CD4-positive, alpha-beta T cell treated with Interleukin-6 at 100 ng/mL for 8 hours (primary cell): ENCODE measurements around the gene RGS10.
A peak's percentile ranks its signal among the peaks of the same experiment; 100 is the strongest.
"Not testable (repeated sequence)": the region's sequence is repeated elsewhere in the genome, so short reads cannot be mapped to it uniquely, and the experiment has no call there.

Experiments used
- DNase-seq: peaks from one replicate; pipeline ENCODE4 v3.0.0-alpha.2; 2020; ENCODE audit warnings: mixed read lengths, low spot score

RGS10 gene

DNA sequence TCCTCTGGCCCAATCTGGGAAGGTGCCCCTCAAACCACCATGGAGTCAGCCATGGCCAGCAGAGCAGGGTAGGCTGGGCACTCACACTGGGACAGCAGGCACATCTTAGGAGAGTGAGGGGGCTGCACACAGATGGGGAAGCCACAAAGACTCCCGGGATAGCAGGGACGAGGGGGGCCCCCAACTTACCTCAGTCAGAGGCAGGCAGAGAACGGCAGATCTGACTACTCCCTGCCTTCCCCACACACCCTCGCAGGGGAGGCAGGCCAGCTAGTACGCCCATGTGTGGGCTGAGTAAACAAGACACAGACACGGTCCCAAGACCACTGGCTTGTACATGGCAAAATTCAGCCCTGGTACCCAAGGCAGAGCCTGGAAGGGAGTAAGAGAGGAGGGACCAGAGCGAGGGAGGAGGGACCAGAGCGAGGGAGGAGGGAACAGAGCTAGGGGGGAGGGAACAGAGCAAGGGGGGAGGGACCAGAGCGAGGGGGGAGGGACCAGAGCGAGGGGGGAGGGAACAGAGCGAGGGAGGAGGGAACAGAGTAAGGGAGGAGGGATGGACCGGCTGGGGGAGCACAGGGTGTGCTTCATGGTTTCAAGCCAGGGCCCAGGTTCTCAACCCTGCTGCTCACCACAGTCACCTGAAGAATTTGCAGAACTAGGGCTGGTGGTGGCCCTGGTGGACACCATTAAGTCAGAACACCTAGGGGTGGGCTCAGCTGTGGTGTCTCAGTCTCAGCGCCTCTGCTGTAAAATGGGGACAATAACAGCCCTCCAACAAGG is 73.8 kb downstream of the RGS10 start:
- no peak for DNase-seq

DNA sequence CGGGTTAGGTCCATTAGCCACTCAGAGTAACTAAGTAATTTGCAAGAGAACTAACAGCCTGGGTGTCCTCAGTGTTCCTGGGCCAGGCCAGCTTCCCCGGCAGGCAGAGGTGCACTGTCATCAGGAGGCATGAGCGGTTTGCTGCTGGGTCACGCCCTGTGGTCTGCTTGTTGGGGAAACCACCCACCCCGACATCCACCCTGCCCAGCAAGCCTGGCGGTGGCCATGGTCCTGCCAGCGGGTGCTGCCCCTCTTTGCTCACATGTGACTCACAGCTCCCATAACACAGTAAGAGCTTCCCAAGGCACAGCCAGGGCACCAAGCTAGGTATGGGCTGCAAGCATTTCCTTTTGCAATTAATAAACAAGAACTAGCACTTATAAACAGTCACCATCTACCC is 75.9 kb downstream of the RGS10 start:
- DNase-seq = peak; percentile 33

DNA sequence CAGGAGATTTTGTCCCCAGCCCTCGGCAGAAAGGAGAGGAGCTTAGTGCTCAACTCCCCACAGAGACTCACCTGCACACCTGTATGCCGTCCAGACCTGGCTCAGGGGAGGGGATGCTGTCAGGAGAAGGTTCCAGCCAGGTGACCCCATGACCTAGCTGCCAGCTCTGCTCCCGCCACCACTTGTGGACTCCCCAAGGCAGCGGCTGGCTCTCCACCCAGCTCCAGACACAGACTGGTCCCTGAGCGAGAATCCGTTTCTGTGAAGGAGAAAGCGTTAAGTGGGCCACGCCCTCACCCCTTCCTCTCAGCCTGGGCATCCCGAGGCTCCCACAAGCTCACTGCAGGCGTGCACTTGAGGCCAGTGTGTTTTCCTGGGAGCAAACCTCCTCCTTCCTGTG is 76.4 kb downstream of the RGS10 start:
- DNase-seq = no peak

DNA sequence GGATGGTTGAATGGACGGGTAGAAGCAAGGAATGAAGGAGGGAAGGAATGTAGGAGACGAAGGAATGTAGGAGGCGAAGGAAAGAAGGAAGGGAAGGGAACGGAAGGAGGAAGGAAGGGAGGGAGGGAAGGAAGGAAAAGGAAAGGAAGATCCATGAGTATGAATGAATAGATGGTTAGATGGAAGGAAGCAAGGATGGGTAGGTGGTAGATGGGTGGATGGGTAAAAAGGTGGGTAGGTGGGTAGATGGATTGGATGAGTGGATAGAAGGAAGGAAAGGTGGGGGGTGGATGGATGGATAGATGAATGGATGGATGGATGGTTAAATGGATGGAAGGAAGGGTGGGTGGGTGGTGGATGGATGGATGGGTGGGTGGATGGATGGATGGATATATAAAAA is 77.4 kb downstream of the RGS10 start:
- no peak for DNase-seq

DNA sequence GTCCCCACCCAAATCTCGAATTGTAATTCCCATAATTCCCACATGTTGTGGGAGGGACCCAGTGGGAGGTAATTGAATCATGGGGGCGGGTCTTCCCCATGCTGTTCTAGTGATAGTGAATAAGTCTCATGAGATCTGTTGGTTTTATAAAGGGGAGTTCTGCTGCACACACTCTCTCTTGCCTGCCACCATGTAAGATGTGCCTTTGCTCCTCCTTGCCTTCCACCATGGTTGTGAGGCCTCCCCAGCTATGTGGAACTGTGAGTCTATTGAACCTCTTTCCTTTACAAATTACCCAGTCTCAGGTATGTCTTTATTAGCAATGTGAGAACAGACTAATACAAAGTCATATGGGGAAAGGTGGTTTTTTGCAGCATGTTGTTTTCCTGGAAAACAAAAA is 79.3 kb downstream of the RGS10 start:
- DNase-seq = not testable (repeated sequence)

DNA sequence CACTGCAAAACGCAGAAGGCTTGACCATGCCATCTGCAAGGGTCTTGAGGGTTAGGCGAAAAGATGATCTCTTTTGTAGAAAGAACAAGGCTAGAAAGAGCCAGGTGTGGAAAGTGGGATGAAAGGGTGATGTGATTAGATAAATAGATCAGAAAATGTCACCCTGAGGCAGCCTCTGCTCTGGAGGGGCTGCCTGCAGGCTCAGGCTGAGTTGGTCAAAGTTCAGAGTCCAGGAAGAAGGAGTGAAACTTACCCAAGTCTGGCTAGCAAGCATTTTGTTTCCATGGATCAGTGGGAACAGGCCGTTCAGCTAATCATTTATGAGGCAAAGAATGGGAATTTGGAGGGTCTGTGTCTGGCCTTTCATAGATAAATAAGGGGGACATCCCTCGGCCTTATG is 79.7 kb downstream of the RGS10 start:
- no peak for DNase-seq

DNA sequence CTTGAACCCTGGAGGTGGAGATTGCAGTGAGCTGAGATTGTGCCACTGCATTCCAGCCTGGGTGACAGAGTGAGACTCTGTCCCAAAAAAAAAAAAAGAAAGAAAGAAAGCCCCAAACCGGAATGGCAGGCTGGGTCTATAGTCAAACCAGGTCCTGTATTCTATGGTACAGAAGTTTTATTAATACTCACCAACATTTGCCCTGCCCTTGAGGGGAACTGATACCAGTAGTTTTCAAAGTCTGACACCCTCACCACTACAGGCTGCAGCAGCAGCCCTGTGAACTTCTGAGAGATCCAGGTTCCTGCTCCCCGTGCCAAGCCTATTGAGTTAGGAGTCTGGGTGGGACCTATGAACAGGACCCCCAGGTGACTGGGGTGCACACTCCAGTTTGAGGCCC is 80.6 kb downstream of the RGS10 start:
- DNase-seq = no peak

DNA sequence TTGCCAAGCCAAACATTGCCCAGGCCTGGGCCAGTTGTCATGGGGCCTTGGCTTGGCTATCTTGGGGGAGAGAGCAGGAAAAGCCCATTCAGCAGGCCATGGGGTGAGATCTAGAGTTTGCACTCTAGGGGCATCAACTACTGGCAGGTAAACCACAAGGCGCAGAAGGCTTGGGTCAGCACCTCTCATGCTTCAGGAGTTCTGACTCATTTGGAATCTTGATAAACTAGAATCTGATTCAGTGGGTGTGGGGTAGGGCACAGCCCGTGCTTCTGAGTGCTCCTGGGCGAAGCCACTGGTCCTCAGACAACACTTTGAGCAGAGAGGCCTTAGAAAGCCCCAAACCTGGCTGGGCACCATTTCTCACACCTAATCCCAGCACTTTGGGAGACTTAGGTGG is 81.1 kb downstream of the RGS10 start:
- no peak for DNase-seq

DNA sequence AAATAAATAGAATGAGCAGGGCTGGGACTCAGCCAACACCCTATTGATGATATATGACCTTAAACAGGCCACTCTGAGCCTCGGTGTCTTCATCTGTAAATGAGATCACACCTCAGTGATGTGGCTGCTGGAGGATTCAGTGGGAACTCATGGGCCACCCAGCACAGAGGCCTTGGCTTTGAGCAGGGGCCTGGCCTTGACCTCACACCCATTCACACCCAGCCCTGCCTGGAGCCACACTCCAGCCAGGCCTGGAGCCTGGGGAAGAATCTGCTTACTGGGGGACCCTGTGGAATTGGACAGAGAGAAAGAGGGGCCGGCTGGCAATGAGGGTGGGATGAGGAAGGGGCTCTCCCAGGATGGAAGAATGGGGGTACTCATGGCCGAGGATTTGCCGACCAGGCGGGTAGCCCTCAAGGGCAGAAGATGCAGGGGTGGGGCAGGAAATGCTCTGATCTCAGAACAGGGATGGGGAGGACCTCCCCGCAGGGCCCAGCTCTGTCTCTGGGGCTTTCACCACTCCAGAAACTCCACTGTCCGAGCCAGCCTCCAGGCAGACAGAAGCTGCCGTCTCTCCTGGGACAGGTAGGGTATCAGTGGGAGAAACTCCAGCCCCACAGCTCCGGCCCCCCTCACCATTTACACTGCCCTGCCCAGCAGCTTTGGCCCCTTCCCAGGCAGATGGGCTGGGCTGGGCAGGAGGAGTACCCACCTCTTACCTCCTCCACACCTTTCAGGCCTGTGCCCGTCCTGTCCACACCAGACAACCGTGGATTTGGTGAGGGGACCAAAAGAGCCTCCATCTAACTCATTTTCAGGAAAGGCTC is 81.9 kb downstream of the RGS10 start:
- DNase-seq = no peak

DNA sequence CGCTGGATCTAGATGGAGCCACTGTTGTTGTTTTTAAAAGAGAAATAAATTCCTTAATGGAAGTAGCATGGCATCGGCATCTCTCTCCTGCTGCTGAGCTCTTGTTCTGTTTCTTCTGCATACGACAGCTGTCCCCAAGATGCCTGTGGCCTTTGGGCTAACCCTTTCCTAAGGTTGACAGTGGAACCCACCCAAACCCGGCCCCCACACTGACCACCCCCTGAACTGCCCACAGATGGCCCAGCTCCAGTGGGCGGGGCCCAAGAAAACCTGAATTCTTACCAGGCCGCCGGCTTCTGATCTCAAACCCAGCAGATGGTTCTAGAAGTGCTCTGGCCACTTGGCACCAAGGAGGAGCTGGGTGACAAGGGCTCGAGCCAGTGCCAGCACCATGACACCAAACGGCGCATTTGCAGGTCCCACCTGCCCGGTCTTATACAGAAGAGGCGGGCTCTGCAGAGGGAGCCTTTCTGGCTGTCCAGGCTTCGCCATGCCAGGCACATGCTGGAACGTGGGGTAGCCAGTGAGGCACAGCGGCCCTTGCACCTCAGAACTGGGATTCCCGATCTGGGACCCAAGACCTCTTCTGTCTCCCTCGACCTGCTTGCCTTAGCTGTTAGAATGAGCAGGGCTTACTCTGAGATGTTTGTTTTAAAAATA is 82.7 kb downstream of the RGS10 start:
- DNase-seq = no peak

DNA sequence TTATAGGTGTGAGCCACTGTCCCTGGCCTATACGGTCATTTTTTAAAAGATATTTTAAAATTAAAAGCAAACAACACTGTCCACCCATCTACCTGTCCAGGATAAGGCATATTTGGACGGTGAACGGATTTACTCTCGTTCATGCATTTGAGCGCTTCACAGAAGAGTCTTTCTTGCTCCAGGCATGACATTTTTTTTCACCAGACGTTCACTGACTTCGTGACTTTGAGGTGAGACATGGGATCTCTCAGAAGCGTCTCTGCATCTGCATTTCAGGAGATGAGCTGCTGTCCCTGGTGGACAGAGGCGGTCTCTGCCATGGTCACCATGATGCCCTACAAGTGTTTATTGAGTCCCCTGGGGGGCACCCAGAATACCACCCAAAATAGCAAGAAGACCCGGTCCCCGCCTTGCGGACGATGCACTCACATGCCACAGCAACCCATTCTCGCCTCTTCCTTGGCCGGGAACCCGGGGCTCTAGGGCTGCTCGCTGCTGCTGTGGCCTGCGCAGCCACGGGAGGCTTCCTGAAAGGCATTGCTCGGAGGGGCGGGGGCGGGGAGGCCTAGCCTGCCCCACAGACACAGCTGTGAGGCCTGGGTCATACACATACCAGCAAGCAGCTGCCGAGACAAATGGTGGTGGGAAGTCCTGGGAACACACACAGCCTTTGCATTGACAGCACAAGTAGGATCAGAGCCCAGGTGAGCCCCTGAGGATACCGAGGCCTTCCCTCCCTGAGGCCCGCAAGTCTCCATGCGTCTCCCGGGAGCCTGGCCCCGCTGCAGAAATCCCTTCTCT is 84.4 kb downstream of the RGS10 start:
- no peak for DNase-seq

DNA sequence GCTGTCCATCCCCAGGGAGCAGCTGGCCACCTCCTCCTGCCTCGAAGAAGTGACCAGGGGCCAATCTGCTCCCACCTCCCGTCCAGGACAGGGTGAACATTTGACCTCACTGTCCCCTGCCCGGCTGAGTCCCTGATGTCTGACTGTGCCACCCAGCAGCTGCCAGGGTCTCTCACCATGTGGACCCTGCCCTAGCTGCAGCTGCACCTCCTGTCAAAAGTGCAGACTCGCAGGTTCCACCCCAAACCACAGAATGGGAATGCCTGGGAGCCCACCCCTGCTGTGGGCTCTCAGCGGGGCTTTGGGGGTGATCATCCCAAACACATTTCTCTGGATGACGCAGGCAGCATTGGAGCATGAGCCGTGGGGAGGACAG is 86.1 kb downstream of the RGS10 start:
- no peak for DNase-seq

DNA sequence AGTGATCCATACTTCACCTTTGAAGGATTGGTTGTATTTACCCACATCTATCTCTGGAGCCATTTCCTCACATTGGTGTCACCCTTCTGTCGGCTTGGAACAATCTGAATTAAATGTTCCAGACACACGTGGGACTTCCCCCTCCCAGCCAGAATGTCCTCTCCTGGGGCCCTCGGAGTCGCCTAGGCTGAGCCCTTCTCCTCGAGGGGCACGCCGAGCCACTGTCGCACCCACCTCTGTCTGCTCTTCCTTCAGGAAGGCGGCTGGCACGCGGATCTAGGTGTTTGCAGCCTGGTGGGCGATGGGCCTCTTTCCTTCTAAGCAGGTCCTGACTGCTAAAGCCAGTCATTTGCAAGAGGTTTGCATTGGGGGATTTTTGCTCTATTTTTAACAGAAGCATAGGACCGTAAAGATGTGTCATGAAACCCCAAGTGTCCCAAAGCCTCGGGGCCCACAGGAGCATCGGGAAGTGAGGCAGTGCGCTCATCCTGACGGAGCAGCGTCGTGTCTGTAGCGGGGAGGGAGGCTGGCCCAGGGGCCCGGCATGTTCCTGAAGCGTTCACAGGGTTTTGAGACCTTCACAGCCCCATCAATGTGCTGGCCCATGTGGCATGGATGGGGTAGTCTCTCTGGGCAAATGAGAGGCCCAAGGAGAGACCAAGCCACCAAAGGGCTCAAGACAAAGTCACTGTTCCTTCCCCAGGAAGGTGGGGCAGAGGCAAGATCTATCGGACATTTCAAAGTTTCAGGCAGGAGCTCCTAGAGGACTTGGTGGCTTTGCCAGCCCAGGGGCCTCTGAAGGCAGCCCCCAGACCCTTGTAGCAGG is 86.7 kb downstream of the RGS10 start:
- no peak for DNase-seq

DNA sequence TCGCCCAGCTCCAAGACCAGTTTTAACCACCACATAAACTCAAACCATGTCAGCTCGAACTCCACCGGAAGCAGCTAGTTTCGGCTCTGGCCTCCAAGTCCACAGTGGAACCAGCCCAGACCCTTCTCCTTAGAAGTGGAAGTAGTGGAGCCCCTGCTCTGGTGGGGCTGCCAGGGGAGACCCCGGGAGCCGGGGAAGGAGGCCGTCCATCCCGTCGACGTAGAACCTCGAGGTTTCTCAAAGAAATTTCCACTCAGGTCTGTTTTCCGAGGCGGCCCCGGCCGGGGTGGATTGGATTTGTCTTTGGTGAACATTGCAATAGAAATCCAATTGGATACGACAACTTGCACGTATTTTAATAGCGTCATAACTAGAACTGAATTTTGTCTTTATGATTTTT is 87.5 kb downstream of the RGS10 start:
- no peak for DNase-seq

DNA sequence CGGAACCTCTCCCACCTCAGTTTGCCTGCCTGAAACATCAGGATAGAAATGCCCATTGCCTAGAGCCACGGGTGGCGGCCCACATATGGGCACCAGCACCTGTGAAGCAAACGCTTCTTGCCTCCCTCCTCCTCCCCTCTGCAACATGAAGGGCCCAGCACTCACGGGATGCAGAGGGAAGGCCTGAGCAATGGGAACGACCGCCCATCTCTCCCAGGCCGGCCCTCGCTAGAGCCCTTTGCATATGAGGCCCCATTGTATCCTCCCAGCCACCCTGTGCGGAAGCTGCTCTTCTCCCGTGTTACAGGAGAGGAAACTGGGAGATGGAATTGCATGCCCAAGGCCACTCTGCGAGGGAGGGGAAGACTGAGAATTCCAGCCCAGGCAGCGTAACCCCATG is 88.2 kb downstream of the RGS10 start:
- no peak for DNase-seq

DNA sequence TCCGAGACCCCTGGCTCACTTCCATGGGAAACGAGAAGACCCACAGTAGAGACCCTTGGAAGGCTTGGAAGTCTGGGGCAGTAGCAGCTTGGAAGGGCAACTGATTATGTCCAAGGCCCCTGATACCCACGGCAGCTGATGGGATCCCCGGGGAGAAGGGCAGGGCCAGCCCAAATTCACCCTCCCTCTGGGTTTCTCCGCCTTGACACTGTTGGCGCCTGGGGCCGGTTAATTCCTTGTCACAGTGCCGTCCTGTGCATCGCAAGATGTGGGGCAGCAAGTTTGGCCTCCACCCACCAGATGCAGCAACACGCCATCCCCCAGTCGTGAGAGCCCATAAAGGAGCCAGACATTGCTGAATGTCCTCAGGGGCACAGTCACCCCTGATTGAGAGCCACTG is 89.2 kb downstream of the RGS10 start:
- DNase-seq = no peak

DNA sequence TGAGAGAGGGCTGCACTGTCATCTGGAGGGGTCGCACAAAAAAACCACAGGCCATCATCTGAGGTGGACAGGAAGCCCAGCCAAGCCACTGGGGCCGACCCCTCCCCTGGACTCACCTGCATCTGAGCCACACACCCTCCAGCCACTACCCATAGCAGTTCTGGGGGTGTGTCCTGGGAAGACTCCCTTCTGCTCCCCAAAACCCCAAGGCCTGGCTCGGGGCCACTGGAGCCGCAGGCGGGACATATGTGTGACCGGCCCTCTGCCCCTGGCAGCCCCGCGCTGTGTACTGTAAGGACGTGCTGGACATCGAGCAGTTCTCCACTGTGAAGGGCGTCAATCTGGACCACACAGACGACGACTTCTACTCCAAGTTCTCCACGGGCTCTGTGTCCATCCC is 90.1 kb downstream of the RGS10 start:
- DNase-seq = no peak

DNA sequence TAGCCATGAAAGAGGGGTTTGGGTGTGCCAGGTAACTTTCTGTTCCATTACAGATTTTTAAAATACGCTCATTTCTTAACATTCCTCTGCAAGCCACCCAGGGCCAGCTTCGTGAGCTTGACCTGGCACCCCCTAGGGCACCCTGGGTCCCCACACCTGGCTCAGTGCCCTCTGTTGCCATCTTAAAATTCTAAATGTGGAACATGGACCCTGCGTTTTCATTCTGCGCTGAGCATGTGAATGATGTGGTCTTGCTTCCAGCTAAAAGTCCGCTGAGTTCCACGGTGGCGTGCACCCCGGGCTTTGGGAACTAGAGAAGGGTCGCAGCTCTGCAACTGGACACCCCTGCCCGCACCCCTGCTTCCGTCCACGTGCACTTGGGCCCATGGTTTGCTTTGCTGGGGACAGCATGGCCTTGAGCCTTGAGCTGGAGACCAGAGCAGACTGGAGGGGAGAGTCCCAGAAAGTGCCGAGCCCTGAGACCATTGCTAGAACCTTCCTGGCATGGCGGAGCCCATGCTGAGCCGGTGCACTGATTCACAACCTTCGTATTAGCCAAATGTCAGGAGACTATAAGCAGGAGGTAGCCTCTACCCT is 91.1 kb downstream of the RGS10 start:
- no peak for DNase-seq

DNA sequence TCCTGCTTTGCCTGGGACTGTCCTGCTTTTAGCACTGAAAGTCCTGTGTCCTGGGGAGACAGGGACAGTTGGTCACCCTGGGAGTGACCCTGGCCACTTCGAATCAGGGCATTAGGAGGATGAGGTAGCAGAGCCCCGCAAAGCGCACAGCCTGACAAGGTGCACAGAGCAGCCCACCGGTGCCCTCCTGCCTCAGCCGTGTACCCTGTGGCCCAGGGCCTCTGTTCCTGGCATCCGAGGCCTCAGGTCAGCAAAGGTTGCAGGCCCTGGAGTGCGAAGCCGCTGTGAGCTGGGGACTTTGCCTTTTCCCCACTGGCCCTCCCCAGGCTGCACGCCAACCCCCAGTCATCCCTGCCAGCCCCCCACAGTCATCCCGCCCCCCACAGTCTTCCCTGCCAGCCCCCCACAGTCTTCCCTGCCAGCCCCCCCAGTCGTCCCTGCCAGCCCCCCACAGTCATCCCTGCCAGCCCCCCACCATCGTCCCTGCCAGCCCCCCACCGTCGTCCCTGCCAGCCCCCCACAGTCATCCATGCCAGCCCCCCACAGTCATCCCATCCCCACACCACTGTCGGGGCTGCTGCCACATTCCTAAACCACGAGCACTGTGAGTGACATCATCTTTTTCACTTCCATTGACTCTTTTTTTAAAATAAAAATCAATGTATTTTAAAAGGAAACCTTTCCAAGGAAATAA is 91.8 kb downstream of the RGS10 start:
- DNase-seq = no peak
